OCI-LY3 (cell line): ENCODE results near the gene SLC6A9.

Source experiments
- H2AFZ ChIP-seq: fragments of 200-600, 300-600 bp; shearing (Covaris generic); 2 replicates; pipeline ENCODE4 v1.6.0; 2014; ENCODE audit warnings: antibody characterized with exemption, low read depth, low read length
- H3K27ac ChIP-seq: fragments of 200-600, 300-600 bp; sonication (generic); 2 replicates; pipeline ENCODE4 v1.5.1; 2014; ENCODE audit warnings: mild to moderate bottlenecking, low read length, moderate library complexity, mixed read lengths
- H3K27me3 ChIP-seq: fragments of 200-600, 300-600 bp; sonication (generic); 2 replicates; pipeline ENCODE4 v1.6.1; 2014; ENCODE audit warnings: low read depth, low read length, mixed read lengths
- H3K36me3 ChIP-seq: fragments of 200-600, 300-600 bp; sonication (generic); replicated peaks from 2 replicates; pipeline ENCODE3; 2014; ENCODE audit warnings: low read depth, low read length, mixed read lengths
- H3K4me1 ChIP-seq: fragments of 300-600, 200-600 bp; sonication (generic); 2 replicates; pipeline ENCODE4 v1.6.1; 2014; ENCODE audit warnings: low read length, mixed read lengths
- H3K4me2 ChIP-seq: fragments of 200-600, 300-600 bp; sonication (generic); 2 replicates; pipeline ENCODE4 v1.6.1; 2014; ENCODE audit warnings: low read length, mixed read lengths
- H3K4me3 ChIP-seq: fragments of 300-600, 200-600 bp; sonication (generic); 2 replicates; pipeline ENCODE4 v1.5.1; 2014; ENCODE audit warnings: antibody characterized with exemption, mild to moderate bottlenecking, low read length, moderate library complexity
- H3K79me2 ChIP-seq: fragments of 300-600, 200-600 bp; shearing (Covaris generic); 2 replicates; pipeline ENCODE4 v1.6.1; 2014; ENCODE audit warnings: mild to moderate bottlenecking, low read length, mixed read lengths
- H3K9ac ChIP-seq: fragments of 300-600, 200-600 bp; shearing (Covaris generic); 2 replicates; pipeline ENCODE4 v1.6.0; 2014; ENCODE audit warnings: mild to moderate bottlenecking, low read length, moderate library complexity
- H3K9me3 ChIP-seq: fragments of 200-600, 300-600 bp; shearing (Covaris generic); 2 replicates; pipeline ENCODE4 v1.6.1; 2014; ENCODE audit warnings: low read length, mixed read lengths; ENCODE audit not compliant: insufficient read depth
- H4K20me1 ChIP-seq: fragments of 200-600, 300-600 bp; sonication (generic); 2 replicates; pipeline ENCODE4 v1.6.1; 2016; ENCODE audit warnings: low read length, mixed read lengths; ENCODE audit not compliant: insufficient read depth
- EZH2phosphoT487 ChIP-seq: fragments of 200-600 bp; shearing (Covaris generic); IDR thresholded peaks from 2 replicates; pipeline ENCODE4 v1.6.1; 2018; ENCODE audit warnings: antibody characterized with exemption, mixed run types, low read depth
- TF ChIP-seq, protein P1 (sequence below): fragments of 200-600, 300-600 bp; sonication (generic); IDR thresholded peaks from 2 replicates; pipeline ENCODE4 v1.5.1; 2014; ENCODE audit warnings: antibody characterized with exemption, low read length, low read depth

Gene SLC6A9

DNA sequence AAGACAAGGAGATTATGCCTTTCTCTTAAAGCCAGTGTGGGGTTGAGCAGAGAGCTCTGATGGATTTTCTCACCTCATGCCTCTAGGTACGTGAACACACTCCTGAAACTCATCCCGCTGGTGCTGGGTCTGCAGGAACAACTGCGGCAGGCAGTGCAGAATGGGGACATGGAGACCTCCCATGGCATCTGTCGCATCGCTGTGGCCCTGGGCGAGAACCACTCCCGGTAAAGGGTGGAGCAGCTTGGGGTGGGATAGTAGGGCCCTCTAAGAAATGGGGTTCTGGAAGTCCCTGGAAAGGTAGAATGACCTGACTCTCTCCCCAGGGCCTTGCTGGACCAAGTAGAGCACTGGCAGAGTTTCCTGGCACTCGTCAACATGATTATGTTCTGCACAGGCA lies 75.0 kb downstream of the SLC6A9 start:
- no peak overlapping the region for H3K9ac ChIP-seq
- H2AFZ ChIP-seq: no peak overlapping the region
- no peaks in the 10 kb centered on the region for H3K79me2 ChIP-seq
- H3K27ac ChIP-seq: no peak overlapping the region
- H3K9me3 ChIP-seq: no peaks in the 10 kb centered on the region
- H3K4me1 ChIP-seq: no peaks in the 10 kb centered on the region
- H3K4me2 ChIP-seq: no peak overlapping the region
- no peaks in the 10 kb centered on the region for H3K36me3 ChIP-seq
- H4K20me1 ChIP-seq: no peaks in the 10 kb centered on the region
- TF ChIP-seq, protein P1, sequence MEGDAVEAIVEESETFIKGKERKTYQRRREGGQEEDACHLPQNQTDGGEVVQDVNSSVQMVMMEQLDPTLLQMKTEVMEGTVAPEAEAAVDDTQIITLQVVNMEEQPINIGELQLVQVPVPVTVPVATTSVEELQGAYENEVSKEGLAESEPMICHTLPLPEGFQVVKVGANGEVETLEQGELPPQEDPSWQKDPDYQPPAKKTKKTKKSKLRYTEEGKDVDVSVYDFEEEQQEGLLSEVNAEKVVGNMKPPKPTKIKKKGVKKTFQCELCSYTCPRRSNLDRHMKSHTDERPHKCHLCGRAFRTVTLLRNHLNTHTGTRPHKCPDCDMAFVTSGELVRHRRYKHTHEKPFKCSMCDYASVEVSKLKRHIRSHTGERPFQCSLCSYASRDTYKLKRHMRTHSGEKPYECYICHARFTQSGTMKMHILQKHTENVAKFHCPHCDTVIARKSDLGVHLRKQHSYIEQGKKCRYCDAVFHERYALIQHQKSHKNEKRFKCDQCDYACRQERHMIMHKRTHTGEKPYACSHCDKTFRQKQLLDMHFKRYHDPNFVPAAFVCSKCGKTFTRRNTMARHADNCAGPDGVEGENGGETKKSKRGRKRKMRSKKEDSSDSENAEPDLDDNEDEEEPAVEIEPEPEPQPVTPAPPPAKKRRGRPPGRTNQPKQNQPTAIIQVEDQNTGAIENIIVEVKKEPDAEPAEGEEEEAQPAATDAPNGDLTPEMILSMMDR: no peak
- no peak for TF ChIP-seq EZH2phosphoT487
- no peaks in the 10 kb centered on the region for H3K27me3 ChIP-seq
- H3K4me3 ChIP-seq: no peak overlapping the region

GRCh38 chr1:43954036-43954435 lies 77.2 kb downstream of the SLC6A9 start:
- no peaks in the 10 kb centered on the region for H3K27me3 ChIP-seq
- H3K27ac ChIP-seq: no peak overlapping the region
- no peak overlapping the region for H2AFZ ChIP-seq
- H3K4me1 ChIP-seq: no peaks in the 10 kb centered on the region
- no peak overlapping the region for H3K9ac ChIP-seq
- H3K4me2 ChIP-seq: no peak overlapping the region
- H3K36me3 ChIP-seq: no peaks in the 10 kb centered on the region
- H3K4me3 ChIP-seq: no peak overlapping the region
- TF ChIP-seq, protein P1: no peak
- TF ChIP-seq EZH2phosphoT487: no peak
- H3K9me3 ChIP-seq: no peaks in the 10 kb centered on the region
- H4K20me1 ChIP-seq: no peaks in the 10 kb centered on the region
- H3K79me2 ChIP-seq: no peaks in the 10 kb centered on the region

GRCh38 chr1:43953361-43953760 lies 77.9 kb downstream of the SLC6A9 start:
- TF ChIP-seq, protein P1: no peak
- TF ChIP-seq EZH2phosphoT487: no peak
- H3K79me2 ChIP-seq: no peaks in the 10 kb centered on the region
- no peaks in the 10 kb centered on the region for H3K4me1 ChIP-seq
- no peak overlapping the region for H3K4me3 ChIP-seq
- no peak overlapping the region for H3K9ac ChIP-seq
- H2AFZ ChIP-seq: no peak overlapping the region
- H3K36me3 ChIP-seq: no peaks in the 10 kb centered on the region
- H3K9me3 ChIP-seq: no peaks in the 10 kb centered on the region
- H3K4me2 ChIP-seq: no peak overlapping the region
- H3K27ac ChIP-seq: no peak overlapping the region
- H4K20me1 ChIP-seq: no peaks in the 10 kb centered on the region
- H3K27me3 ChIP-seq: no peaks in the 10 kb centered on the region

DNA sequence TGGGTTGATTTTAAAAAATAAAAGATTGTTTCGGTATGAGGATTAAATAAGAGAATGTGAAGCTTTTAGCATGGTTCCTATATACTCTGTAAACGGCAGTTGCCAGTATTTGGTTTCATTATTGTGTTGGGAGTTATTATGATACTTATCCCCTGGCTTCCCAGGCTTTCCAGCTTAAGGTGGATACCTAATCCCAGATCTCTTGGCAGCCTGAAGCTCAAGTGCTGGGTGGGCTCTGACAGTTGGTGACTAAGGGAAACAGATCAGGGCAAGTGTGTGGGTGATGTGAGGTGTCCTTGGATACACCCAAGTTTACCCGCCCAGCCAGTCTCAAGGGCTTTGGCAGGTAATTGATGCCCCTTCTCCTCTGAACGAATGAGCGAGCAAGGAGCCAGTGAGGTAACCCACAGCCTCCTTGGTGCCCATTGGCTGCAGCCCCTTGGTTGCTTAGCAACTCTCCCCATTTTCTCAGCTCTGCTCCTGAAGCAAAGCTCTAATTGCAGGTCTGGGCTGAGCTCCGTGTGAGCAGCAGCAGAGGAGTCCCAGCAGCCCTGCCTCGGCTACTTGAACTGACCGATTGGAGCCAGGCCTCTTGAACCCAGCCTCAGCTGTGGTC lies 78.4 kb downstream of the SLC6A9 start:
- no peak for TF ChIP-seq EZH2phosphoT487
- TF ChIP-seq, protein P1: no peak
- H3K9ac ChIP-seq: no peak overlapping the region
- no peaks in the 10 kb centered on the region for H3K36me3 ChIP-seq
- H3K9me3 ChIP-seq: no peaks in the 10 kb centered on the region
- no peak overlapping the region for H2AFZ ChIP-seq
- no peak overlapping the region for H3K4me3 ChIP-seq
- peaks cover 4% of the 10 kb centered on the region for H3K4me1 ChIP-seq
- H3K27me3 ChIP-seq: no peaks in the 10 kb centered on the region
- no peak overlapping the region for H3K27ac ChIP-seq
- H3K4me2 ChIP-seq: no peak overlapping the region
- H4K20me1 ChIP-seq: no peaks in the 10 kb centered on the region
- peaks cover 3% of the 10 kb centered on the region for H3K79me2 ChIP-seq
